Adipose tissue (tissue), 3 donors: ENCODE data around the gene ZDHHC3. TPM values are rescaled to one million over a fixed set of nuclear protein-coding genes. Genes with fewer than 3 reads are reported as not detected.
"Not testable (repeated sequence)": the region's sequence is repeated elsewhere in the genome, so short reads cannot be mapped to it uniquely, and the experiment has no call there.

Source experiments
- H3K27ac ChIP-seq: one replicate; pipeline ENCODE4 v1.5.1; 2013; ENCODE audit warnings: low read depth, low read length
- WGBS, 3 donors: extraction: QIAGEN DNeasy Blood & Tissue Kit; methylation state at CpG; one replicate each; pipeline ENCODE4 v1.1.7; 2013; 5-methylcytosine and 5-hydroxymethylcytosine counted together
- polyA plus RNA-seq, 3 donors: library from polyadenylated mRNA; stranded (reverse); fragments of 200-250 nt; gene quantifications; one replicate each; pipeline ENCODE4 v1.2.3, GENCODE V29; 2013
- donor health status: healthy with polysubstance abuse.
- donor health status: Bipolar disorder and iron deficiency.
- donor health status: healthy.

The ZDHHC3 gene
- polyA plus RNA-seq, 3 donors: 17.6 to 57.5 (median 48.1) TPM

GRCh38 chr3:44970926-44971490, 5.0 kb downstream of the ZDHHC3 start:
- H3K27ac ChIP-seq: no peak overlapping the region
- WGBS, 3 donors: 51 to 84% (median 74%) methylated on average over 3 of the region's 3 CpGs

- H3K27ac ChIP-seq: no peak overlapping the region
- WGBS, 3 donors: 73 to 78% (median 75%) methylated on average over 2 of the region's 2 CpGs
These were observed 6.2 kb downstream of the ZDHHC3 start for GRCh38 chr3:44969828-44970179.

- no peak overlapping the region for H3K27ac ChIP-seq
- 72 to 78% (median 76%) methylated on average over 5 of the region's 5 CpGs for WGBS, 3 donors
These were observed 6.7 kb downstream of the ZDHHC3 start for GRCh38 chr3:44969154-44969827.

GRCh38 chr3:44968447-44968858, 7.5 kb downstream of the ZDHHC3 start:
- no peak overlapping the region for H3K27ac ChIP-seq
- WGBS, 3 donors: 88 to 92% (median 92%) methylated on average over 6 of the region's 6 CpGs

- H3K27ac ChIP-seq: no peak overlapping the region
- 48 to 84% (median 54%) methylated on average over 3 of the region's 3 CpGs for WGBS, 3 donors
These were observed 9.1 kb downstream of the ZDHHC3 start for GRCh38 chr3:44966795-44967278.

GRCh38 chr3:44965165-44965564, 10.8 kb downstream of the ZDHHC3 start:
- 85 to 91% (median 88%) methylated on average over 3 of the region's 3 CpGs for WGBS, 3 donors
- H3K27ac ChIP-seq: no peak overlapping the region

GRCh38 chr3:44963571-44964325, 12.2 kb downstream of the ZDHHC3 start:
- H3K27ac ChIP-seq: no peak overlapping the region
- WGBS, 3 donors: 69 to 84% (median 78%) methylated on average over 4 of the region's 4 CpGs

- 76 to 92% (median 82%) methylated on average over 6 of the region's 6 CpGs for WGBS, 3 donors
- H3K27ac ChIP-seq: no peak overlapping the region
These were observed 13.2 kb downstream of the ZDHHC3 start for GRCh38 chr3:44962621-44963393.

- no peak overlapping the region for H3K27ac ChIP-seq
- WGBS, 3 donors: 74 to 88% (median 76%) methylated on average over 3 of the region's 3 CpGs
These were observed 14.1 kb downstream of the ZDHHC3 start for GRCh38 chr3:44961888-44962287.

GRCh38 chr3:44960387-44961026, 15.5 kb downstream of the ZDHHC3 start:
- no peak overlapping the region for H3K27ac ChIP-seq
- WGBS, 3 donors: 91 to 97% (median 95%) methylated on average over 3 of the region's 3 CpGs

- 88 to 93% (median 91%) methylated on average over 7 of the region's 7 CpGs for WGBS, 3 donors
- no peak overlapping the region for H3K27ac ChIP-seq
These were observed 17.6 kb downstream of the ZDHHC3 start for GRCh38 chr3:44958386-44958785.

- WGBS, 3 donors: 93 to 94% (median 93%) methylated on average over 4 of the region's 4 CpGs
- H3K27ac ChIP-seq: no peak overlapping the region
These were observed 18.0 kb downstream of the ZDHHC3 start for GRCh38 chr3:44957986-44958385.

GRCh38 chr3:44955917-44956316, 20.1 kb downstream of the ZDHHC3 start:
- 90 to 94% (median 94%) methylated on average over 1 of the region's 1 CpG for WGBS, 3 donors
- H3K27ac ChIP-seq: no peak overlapping the region

GRCh38 chr3:44954962-44955361, 21.0 kb downstream of the ZDHHC3 start:
- WGBS, 3 donors: 27 to 45% (median 32%) methylated on average over 3 of the region's 3 CpGs
- no peak overlapping the region for H3K27ac ChIP-seq

GRCh38 chr3:44954304-44954703, 21.7 kb downstream of the ZDHHC3 start:
- H3K27ac ChIP-seq: no peak overlapping the region
- 71 to 92% (median 77%) methylated on average over 5 of the region's 5 CpGs for WGBS, 3 donors

GRCh38 chr3:44952689-44953088, 23.3 kb downstream of the ZDHHC3 start:
- H3K27ac ChIP-seq: no peak overlapping the region
- WGBS, 3 donors: 93 to 98% (median 97%) methylated on average over 3 of the region's 3 CpGs

- whole genome bisulfite sequencing, 3 donors: 67 to 82% (median 71%) methylated on average over 2 of the region's 2 CpGs
- no peak overlapping the region for H3K27ac ChIP-seq
These were observed 25.7 kb downstream of the ZDHHC3 start for GRCh38 chr3:44950275-44950734.

- WGBS, 3 donors: 98 to 100% (median 99%) methylated on average over 4 of the region's 4 CpGs
- H3K27ac ChIP-seq: not testable (repeated sequence)
These were observed 26.2 kb downstream of the ZDHHC3 start for GRCh38 chr3:44949770-44950169.
